HG03097 (cell line): Measurements from ENCODE around the gene TMEM203.
A peak's percentile ranks its signal among the peaks of the same experiment; 100 is the strongest.
"Not testable (repeated sequence)": the region's sequence is repeated elsewhere in the genome, so short reads cannot be mapped to it uniquely, and the experiment has no call there.

Source experiments
- ATAC-seq: cut with Tn5 transposase; IDR thresholded peaks from one replicate; pipeline ENCODE4 v1.9.1; 2021; ENCODE audit not compliant: unreplicated experiment, low FRiP score

The TMEM203 gene, protein sequence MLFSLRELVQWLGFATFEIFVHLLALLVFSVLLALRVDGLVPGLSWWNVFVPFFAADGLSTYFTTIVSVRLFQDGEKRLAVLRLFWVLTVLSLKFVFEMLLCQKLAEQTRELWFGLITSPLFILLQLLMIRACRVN

DNA sequence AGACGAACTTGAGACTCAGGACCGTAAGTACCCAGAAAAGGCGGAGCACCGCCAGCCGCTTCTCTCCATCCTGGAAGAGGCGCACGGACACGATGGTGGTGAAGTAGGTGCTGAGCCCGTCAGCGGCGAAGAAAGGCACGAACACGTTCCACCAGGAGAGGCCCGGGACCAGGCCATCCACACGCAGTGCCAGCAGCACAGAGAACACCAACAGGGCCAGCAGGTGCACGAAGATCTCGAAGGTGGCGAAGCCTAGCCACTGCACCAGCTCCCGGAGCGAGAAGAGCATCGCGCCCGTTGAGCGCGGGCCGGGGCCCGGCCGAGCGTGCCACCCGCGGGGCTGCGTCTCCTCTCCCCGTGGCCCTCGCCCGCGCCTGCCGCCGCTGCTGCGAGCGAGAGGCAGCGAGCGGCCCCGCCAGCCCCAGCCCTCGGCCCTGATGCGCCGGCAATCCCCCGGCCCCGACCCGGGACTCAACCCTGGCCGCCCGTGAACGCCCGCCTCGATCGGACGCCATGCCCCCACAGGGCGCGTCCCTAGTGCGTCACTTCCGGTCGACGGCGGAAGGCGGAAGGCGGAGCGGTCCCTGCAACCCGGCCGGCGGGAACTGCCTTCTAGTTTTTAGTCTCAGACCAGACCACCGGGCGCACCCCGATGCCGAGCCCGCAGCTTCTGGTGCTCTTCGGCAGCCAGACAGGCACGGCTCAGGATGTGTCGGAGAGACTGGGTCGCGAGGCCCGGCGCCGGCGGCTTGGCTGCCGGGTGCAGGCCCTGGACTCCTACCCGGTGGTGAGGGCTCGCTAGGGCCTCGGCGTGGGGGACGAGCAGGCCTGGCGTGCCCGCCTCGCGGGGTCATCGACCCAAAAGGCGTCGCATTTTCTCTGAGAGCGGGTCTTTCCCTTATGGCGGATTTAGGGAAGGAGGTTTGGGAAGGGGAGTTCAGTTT lies at the start of gene TMEM203, which contains the start of gene NDOR1:
TSS of gene TMEM203 (minus strand) at position 523 of the 944 bp plus-strand sequence. CDS start at position 289, 234 bp downstream.
TSS of gene NDOR1 (plus strand) at position 575 of the 944 bp plus-strand sequence. CDS start at position 653, 78 bp downstream.
- peak; percentile 40 for ATAC-seq

DNA sequence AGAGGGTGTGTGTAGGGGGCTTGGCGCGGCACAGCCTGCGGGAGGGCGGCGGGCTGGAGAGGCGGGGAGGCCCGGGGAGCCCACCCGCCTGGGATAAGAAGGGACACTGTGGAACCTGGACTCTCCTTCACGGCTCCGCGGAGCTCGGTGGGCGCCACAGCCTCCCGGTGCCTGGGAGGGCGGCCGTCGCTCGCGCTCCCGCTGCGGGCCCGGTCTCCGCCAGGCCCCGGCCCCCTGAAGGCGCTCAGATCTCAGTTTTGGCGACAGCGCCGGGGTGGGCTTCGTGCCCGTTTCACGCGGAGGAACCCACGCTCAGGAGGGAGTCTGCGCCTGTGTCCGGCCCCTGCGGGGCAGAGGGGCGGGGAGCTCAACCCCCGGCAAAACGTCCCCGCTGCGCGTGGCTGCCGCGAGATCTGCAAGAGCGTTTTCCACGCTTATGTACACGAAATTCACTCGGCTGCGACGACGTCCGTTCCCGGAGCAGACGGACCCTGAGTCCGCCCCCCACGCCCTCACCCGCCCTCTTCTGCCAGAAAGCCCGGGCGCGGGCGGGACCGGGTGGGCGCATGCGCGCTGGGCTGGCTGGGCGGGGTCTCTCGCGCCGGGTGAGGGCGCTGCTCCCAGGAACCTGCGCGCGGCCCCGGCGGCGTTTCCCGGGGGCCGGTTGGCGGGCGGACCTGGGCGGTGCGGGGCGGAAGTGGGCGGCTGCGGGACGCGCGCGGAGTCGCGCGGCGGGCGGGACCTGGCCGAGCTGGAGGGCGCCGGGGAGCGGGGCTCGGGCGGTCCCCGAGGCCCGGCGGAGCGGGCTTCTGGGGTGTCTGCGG lies 49.4 kb upstream of the TMEM203 start, which contains the start of gene NELFB:
TSS of gene NELFB (plus strand) at position 704 of the 824 bp plus-strand sequence.
- peak; percentile 74 for ATAC-seq

DNA sequence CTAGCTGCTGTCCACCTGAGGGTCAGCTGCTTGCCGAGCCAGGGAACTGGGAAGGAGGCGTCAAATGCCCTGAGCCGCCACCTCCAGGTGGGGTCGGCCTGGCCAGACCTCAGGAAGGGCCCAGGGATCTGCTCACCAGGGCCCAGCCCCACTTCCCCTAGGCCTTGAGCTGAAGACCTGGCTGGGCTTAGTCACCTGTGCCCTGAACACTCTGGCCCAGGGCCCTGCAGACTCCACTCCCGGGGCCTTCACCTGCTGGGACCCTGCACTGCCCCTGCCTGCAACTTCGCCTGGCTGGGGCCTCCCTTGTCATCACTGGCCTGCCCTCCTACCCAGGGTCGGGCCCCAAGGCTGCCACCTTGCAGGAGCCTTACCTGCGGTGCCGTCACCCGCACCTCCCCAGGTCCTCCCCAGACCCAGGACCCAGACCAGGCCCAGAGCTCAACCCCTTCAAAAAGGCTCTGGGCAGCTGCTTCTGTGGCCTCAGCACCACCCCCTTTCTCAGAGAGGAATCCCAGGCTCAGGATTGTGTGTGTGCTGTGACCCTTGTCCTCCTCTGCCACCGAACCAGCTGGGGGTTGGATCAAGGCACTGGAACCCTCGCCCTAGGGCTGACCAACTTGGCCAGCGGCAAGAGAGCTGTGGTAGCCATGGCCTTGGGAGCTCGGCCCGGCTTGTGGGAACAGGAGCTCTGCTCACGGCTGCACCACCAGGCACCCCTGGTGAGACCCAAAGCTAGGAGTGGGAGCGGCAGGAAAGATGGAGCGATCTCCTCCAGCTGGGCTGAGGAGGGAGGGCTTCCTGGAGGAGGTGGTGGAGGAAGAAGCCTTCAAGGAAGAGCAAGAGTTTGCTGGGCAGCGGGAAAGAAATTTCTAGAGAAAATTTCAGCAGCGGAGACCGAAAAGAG lies 48.5 kb upstream of the TMEM203 start:
- ATAC-seq = no peak

- ATAC-seq = no peak
Measured at GRCh38 chr9:137252555-137253506, 47.4 kb upstream of the TMEM203 start.

DNA sequence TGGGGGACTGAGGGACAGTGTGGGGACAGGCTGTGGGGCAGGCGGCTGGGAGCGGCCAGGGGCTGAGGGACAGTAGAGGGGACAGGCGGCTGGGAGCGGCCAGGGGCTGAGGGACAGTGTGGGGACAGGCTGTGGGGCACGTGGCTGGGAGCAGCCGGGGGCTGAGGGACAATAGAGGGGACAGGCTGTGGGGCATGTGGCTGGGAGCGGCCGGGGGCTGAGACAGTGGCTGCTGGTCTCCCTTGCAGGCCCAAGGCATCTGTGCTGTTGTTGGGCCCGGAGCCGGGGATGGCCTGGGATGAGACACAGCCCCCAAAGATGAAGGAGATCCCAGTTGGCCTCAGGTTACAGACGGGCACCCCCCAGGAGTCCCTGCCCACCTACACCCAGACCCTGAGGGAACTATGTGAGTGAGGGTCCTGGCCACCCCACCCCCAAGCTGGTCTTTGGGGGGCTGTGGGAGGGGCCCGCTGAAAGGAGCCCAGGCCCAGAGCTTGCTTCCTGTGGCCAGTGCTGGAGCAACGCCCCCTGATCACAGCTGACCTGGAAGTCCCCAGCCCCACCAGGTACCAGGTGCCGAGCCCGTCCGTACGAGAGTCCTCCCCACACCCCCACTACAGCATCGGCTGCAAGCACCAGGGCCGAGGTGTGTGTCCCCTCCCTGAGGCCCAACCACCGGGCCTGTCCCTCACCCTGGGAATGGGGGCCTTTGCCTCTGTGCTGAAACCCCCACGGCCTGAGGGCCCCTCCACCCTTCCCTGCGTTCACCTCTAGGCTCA lies 46.2 kb upstream of the TMEM203 start:
- ATAC-seq = no peak

DNA sequence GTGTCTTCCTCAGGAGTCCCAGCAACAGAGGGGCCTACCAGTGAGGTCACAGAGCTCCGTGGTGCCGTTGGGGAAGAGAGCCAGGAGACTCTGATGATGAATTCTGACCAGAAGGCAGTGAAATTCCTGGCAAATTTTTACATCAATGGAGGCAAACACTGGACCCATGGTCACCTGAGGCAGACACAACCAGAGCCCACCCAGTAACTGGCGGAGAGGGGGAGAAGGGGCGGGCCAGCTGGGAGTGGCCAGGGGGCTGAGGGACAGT lies 45.7 kb upstream of the TMEM203 start, which contains the start of gene STPG3:
TSS of gene STPG3 (plus strand) at position 93 of the 268 bp plus-strand sequence. CDS start at position 94, 1 bp downstream.
- no peak for ATAC-seq

- ATAC-seq = no peak
Measured at GRCh38 chr9:137250329-137251193, 45.1 kb upstream of the TMEM203 start.

- ATAC-seq = no peak
Measured at GRCh38 chr9:137247916-137248175, 42.4 kb upstream of the TMEM203 start.

DNA sequence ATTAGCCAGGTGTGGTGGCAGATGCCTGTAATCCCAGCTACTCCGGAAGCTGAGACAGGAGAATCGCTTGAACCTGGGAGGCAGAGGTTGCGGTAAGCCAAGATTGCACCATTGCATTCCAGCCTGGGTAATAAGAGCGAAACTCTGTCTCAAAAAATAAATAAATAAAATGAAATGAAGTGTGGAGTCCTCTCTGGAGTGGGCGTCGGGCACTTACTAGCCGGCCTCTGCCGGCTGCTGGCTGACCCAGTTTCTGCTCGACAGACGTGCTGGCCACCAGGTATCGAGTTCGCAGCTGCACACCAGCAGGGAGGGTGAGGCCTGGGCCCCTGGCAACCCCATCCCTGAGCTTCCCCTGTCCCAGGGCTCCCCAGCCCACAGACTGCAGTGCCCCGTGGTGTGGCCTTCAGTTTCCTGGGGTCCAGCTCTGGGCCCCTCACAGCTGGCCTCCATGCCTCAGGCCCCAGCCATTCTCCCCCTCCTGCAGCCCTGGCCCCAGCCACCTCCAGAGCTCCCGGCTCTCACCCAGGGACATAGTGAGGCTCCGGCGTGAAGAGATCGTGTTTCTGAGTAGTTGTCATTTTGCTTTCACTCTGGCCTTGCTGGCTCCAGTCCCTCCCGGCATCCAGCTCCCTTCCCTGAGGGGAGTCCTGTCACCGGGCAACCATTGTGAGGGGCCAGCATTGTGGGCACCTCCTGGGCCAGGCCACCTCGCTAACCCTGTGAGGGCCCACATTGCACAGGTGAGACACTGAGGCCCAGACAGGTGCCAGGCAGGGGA lies 41.9 kb upstream of the TMEM203 start:
- ATAC-seq = no peak

GRCh38 chr9:137245450-137246421 lies 40.3 kb upstream of the TMEM203 start:
- no peak for ATAC-seq

GRCh38 chr9:137244486-137245449 lies 39.3 kb upstream of the TMEM203 start:
- no peak for ATAC-seq

GRCh38 chr9:137243626-137244485 lies 38.4 kb upstream of the TMEM203 start:
- no peak for ATAC-seq

- ATAC-seq = not testable (repeated sequence)
Measured at GRCh38 chr9:137243266-137243625, 37.8 kb upstream of the TMEM203 start.
